Testis (tissue), 3 donors: ENCODE measurements around the gene WIPF3. TPM values are rescaled to one million over a fixed set of nuclear protein-coding genes. Genes with fewer than 3 reads are reported as not detected.
A peak's percentile ranks its signal among the peaks of the same experiment; 100 is the strongest.

Experiments used
- DNase-seq: peaks from one replicate; pipeline ENCODE4 v3.0.0-alpha.2; 2019
- H3K27ac ChIP-seq, 2 donors: fragments of 200-600 bp; sonication (generic); one replicate each; pipeline ENCODE4 v1.5.1; 2019
- H3K27me3 ChIP-seq: fragments of 200-600 bp; sonication (generic); one replicate; pipeline ENCODE4 v1.5.1; 2019
- H3K36me3 ChIP-seq: fragments of 200-600 bp; sonication (generic); one replicate; pipeline ENCODE4 v1.5.1; 2017; ENCODE audit warnings: low read depth; ENCODE audit errors: missing control alignments
- H3K4me1 ChIP-seq: fragments of 200-600 bp; sonication (generic); one replicate; pipeline ENCODE4 v1.5.1; 2019
- H3K4me3 ChIP-seq, 2 donors: fragments of 200-600 bp; sonication (generic); one replicate each; pipeline ENCODE4 v1.5.1; 2017 to 2019
- H3K9me3 ChIP-seq: fragments of 200-600 bp; sonication (generic); one replicate; pipeline ENCODE4 v1.5.1; 2017
- CTCF ChIP-seq, 3 experiments: fragments of 450-650 bp in 2 of 3; fragments of 200-600 bp in 1 of 3; sonication (generic) in 1 of 3; IDR thresholded peaks; one replicate each; pipeline ENCODE4 v1.5.1; 2016 to 2019; ENCODE audit warnings: antibody characterized with exemption in 3 of 3, mild to moderate bottlenecking in 2 of 3, moderate library complexity in 1 of 3
- POLR2A ChIP-seq: fragments of 450-650 bp; IDR thresholded peaks from one replicate; pipeline ENCODE4 v1.6.1; 2017; ENCODE audit warnings: antibody characterized with exemption, mild to moderate bottlenecking, moderate library complexity
- WGBS, 2 donors: methylation state at CpG; one replicate each; pipeline ENCODE4 v1.1.5; 2018; 5-methylcytosine and 5-hydroxymethylcytosine counted together
- intact Hi-C: fragments of 100-400 bp; cut with DNase I; formaldehyde crosslinking; loops from one replicate; pipeline ENCODE4 v1.15.1; 2023; ENCODE audit warnings: low total_unique reads
- polyA plus RNA-seq: library from polyadenylated mRNA; stranded (reverse); fragments of 350-450 nt; fragmentation: Illumina TruSeq; extraction: RNeasy Lipid Tissue Mini Kit (QIAGEN cat#74804); gene quantifications from one replicate; pipeline ENCODE4 v1.2.3, GENCODE V29; 2014; ENCODE audit warnings: low read depth, low replicate concordance; ENCODE audit not compliant: insufficient read depth
- total RNA-seq, 2 donors: library from RNA; depleted of rRNA; stranded (reverse); fragments of >200 nt; gene quantifications; one replicate each; pipeline ENCODE4 v1.2.3, GENCODE V29; 2016

WIPF3 gene
- total and polyA plus RNA-seq, 3 donors from 2014 or later: 42.7 to 110 (median 80.7) TPM

DNA sequence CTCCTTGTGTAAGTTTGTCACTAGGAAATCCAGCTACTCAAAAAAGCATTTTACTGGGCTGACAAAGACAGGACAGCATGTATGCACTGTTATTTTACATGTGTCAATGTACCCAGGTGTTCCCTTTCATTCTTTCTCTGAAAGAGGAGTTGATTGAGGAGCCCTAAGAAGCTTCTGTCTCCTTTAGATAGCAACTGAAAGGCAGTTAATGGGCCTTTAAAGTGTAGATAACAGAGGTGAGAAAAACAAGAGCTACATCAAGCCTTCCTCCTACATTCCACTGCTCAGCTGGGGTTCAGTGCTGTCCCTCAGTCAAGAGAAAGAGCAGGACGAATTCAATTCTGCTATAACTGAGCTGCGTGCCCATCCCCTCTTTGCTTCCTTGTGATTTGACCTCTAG lies 12.8 kb upstream of the WIPF3 start:
- Histone ChIP-seq H3K9me3 (no peaks in the 10 kb centered on the region), H3K27me3 (no peaks in the 10 kb centered on the region), H3K4me3 (no peak overlapping the region), H3K36me3 (no peaks in the 10 kb centered on the region), H3K27ac (peak overlapping the region; percentile 78 to 83), H3K4me1 (peaks cover 39% of the 10 kb centered on the region)
- intact Hi-C loops: no loop called here
- 54 to 82% methylated on average over 2 of the region's 2 CpGs for WGBS, 2 donors
- DNase-seq: no peak
- TF ChIP-seq POLR2A: no peak
- TF ChIP-seq CTCF (IDR thresholded peaks at IDR 0.05): no peak

DNA sequence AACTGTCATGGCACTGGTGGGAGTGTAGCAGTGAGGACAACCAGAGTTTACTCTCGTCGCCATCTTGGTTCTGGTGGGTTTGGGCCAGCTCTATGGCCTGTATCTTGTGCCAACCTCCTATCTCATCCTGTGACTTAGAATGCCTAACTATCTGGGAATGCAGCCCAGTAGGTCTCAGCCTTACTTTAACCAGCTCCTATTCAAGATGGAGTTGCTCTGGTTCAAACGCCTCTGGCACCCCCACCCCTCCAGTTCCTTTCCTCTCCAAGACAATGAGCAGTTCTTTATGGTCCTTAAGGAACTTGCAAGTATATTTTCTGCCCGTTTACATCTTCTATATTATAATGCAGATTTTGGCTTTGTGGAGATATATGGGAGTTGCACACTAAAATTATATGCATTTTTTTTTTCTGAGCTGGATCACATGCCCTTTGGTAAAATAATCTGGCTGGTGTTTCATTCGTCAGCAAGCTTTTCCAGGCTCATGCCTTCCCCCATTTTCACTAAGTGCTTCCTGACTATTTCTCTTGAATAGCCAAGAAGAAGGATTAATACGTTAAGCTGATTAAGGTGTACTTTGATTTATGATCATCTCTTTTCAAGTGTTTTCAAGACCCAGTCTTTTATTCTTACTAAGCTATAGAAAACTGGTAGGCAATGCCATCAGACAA lies 11.2 kb upstream of the WIPF3 start:
- WGBS, 2 donors: 77 to 81% methylated on average over 6 of the region's 6 CpGs
- H3K4me3 ChIP-seq: no peak overlapping the region
- H3K36me3 ChIP-seq: no peaks in the 10 kb centered on the region
- H3K27ac ChIP-seq: peak overlapping the region; percentile 78 to 83
- H3K4me1 ChIP-seq: peaks cover 43% of the 10 kb centered on the region
- TF ChIP-seq CTCF (IDR thresholded peaks at IDR 0.05) (no peak), POLR2A (no peak)
- H3K9me3 ChIP-seq: no peaks in the 10 kb centered on the region
- intact Hi-C loops: no loop called here
- DNase-seq: no peak
- H3K27me3 ChIP-seq: no peaks in the 10 kb centered on the region

- TF ChIP-seq POLR2A (no peak), CTCF (IDR thresholded peaks at IDR 0.05) (no peak)
- peak overlapping the region; percentile 79 to 83 for H3K27ac ChIP-seq
- DNase-seq: peak; percentile 66
- peaks cover 43% of the 10 kb centered on the region for H3K4me1 ChIP-seq
- intact Hi-C loops: no loop called here
- H3K4me3 ChIP-seq: no peak overlapping the region
- no peaks in the 10 kb centered on the region for H3K27me3 ChIP-seq
- no peaks in the 10 kb centered on the region for H3K36me3 ChIP-seq
- whole genome bisulfite sequencing, 2 donors: 33% methylated on average over 2 of the region's 2 CpGs
- H3K9me3 ChIP-seq: no peaks in the 10 kb centered on the region
Measured at GRCh38 chr7:29795696-29796580, 10.4 kb upstream of the WIPF3 start.

DNA sequence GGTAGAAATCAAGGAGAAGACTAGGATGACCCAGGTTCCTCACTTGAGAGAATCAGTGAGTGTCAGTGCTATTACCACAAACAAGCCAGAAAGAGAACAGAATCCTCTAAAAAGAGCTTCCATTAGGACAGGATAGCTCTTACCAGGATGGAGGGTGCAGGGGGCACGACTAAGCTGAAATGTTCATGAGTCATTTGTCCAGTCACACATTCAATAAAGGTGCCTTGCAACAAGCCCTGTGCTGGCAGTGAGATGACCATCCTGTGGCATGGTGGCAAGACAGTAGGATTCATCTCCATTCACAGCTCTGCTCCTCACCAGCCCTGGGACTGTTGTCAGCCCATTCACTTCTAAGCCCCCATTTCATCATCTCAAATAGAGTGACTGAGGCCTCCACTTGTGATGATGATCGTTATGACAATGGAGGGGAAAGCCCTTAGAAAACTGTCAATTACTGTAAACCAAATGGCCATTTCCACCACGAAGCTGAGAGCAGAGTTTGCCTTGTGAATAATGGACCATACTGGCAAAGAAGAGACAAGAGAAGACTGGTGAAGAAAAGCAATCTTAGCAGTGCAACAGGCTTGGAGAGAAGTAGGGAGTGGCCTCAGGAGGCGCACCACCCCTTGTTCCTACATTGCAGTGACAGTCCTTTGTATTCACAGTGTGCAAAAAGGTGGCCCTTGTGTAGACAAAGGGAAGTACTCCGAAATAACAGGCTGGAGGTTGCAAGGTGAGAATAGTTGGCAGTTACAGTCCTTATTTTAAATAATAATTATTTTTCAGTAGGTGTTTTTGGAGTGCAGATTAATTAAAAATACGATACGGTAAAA lies 9.0 kb upstream of the WIPF3 start:
- TF ChIP-seq CTCF (IDR thresholded peaks at IDR 0.05) (no peak), POLR2A (no peak)
- peaks cover 43% of the 10 kb centered on the region for H3K4me1 ChIP-seq
- intact Hi-C loops: no loop called here
- H3K9me3 ChIP-seq: no peaks in the 10 kb centered on the region
- 90 to 97% methylated on average over 7 of the region's 7 CpGs for WGBS, 2 donors
- peak overlapping the region; percentile 79 to 83 for H3K27ac ChIP-seq
- no peaks in the 10 kb centered on the region for H3K36me3 ChIP-seq
- DNase-seq: no peak
- H3K27me3 ChIP-seq: no peaks in the 10 kb centered on the region
- no peak overlapping the region for H3K4me3 ChIP-seq
